ENCODE results near the gene RAB22A.
"Not testable (repeated sequence)": the region's sequence is repeated elsewhere in the genome, so short reads cannot be mapped to it uniquely, and the experiment has no call there.

RAB22A gene

GRCh38 chr20:58344741-58345140, 35.2 kb downstream of the RAB22A start:
- DNase-seq: no peak

GRCh38 chr20:58349570-58349969, 40.1 kb downstream of the RAB22A start:
- no peak for DNase-seq

GRCh38 chr20:58352468-58352867, 43.0 kb downstream of the RAB22A start:
- DNase-seq: peak; percentile 11

GRCh38 chr20:58359441-58359840, 49.9 kb downstream of the RAB22A start:
- DNase-seq: no peak

GRCh38 chr20:58360936-58361335, 51.4 kb downstream of the RAB22A start:
- no peak for DNase-seq

GRCh38 chr20:58361481-58362205, 52.1 kb downstream of the RAB22A start:
- peak; percentile 4 for DNase-seq

- no peak for DNase-seq
Measured at GRCh38 chr20:58362206-58362516, 52.6 kb downstream of the RAB22A start.

- no peak for DNase-seq
Measured at GRCh38 chr20:58362970-58363369, 53.5 kb downstream of the RAB22A start.

- DNase-seq: no peak
Measured at GRCh38 chr20:58366866-58367265, 57.4 kb downstream of the RAB22A start.

GRCh38 chr20:58372806-58373205, 63.3 kb downstream of the RAB22A start:
- no peak for DNase-seq

- DNase-seq: not testable (repeated sequence)
Measured at GRCh38 chr20:58373296-58373695, 63.8 kb downstream of the RAB22A start.

GRCh38 chr20:58374027-58374850, 64.7 kb downstream of the RAB22A start:
- no peak for DNase-seq

- no peak for DNase-seq
Measured at GRCh38 chr20:58374906-58375758, 65.6 kb downstream of the RAB22A start.

GRCh38 chr20:58375759-58376352, 66.3 kb downstream of the RAB22A start:
- no peak for DNase-seq

GRCh38 chr20:58377017-58377416, 67.5 kb downstream of the RAB22A start:
- no peak for DNase-seq

GRCh38 chr20:58377766-58378401, 68.4 kb downstream of the RAB22A start:
- no peak for DNase-seq

- no peak for DNase-seq
Measured at GRCh38 chr20:58378704-58379103, 69.2 kb downstream of the RAB22A start.

GRCh38 chr20:58381627-58382026, 72.1 kb downstream of the RAB22A start:
- DNase-seq: no peak

GRCh38 chr20:58382096-58382495, 72.6 kb downstream of the RAB22A start:
- no peak for DNase-seq

GRCh38 chr20:58384821-58385220, 75.3 kb downstream of the RAB22A start:
- DNase-seq: no peak

- no peak for DNase-seq
Measured at GRCh38 chr20:58388028-58388601, 78.6 kb downstream of the RAB22A start.

- peak; percentile 96 for DNase-seq
Measured at GRCh38 chr20:58388882-58389323, 79.4 kb downstream of the RAB22A start, which contains the start of gene VAPB. TSS of gene VAPB (plus strand) at chr20:58389229. CDS start at chr20:58389460, 231 bp downstream.
